ENCODE results near the gene PTBP1.
A peak's percentile ranks its signal among the peaks of the same experiment; 100 is the strongest.

The PTBP1 gene

GRCh38 chr19:797528-798414 is 519 bp downstream of the PTBP1 start:
- DNase-seq (ENCODE audit: low read depth in 3 of 3): peak; percentile 69 to 77 (median 72)

GRCh38 chr19:798415-799075 is 1.3 kb downstream of the PTBP1 start:
- DNase-seq (ENCODE audit: low read depth in 3 of 3): no peak

GRCh38 chr19:799076-799881 is 2.0 kb downstream of the PTBP1 start:
- no peak for DNase-seq (ENCODE audit: low read depth in 3 of 3)

GRCh38 chr19:800360-801029 is 3.2 kb downstream of the PTBP1 start:
- DNase-seq (ENCODE audit: low read depth in 3 of 3): no peak

GRCh38 chr19:801030-801860 is 4.0 kb downstream of the PTBP1 start:
- DNase-seq (ENCODE audit: low read depth in 3 of 3): no peak

- DNase-seq (ENCODE audit: low read depth in 3 of 3): no peak
Measured at GRCh38 chr19:801861-802497, 4.7 kb downstream of the PTBP1 start.

- DNase-seq (ENCODE audit: low read depth in 3 of 3): no peak
Measured at GRCh38 chr19:802498-803098, 5.3 kb downstream of the PTBP1 start.

GRCh38 chr19:803099-803561 is 5.9 kb downstream of the PTBP1 start:
- DNase-seq (ENCODE audit: low read depth in 3 of 3): no peak

- DNase-seq (ENCODE audit: low read depth in 3 of 3): no peak
Measured at GRCh38 chr19:803686-804418, 6.6 kb downstream of the PTBP1 start.

- DNase-seq (ENCODE audit: low read depth in 3 of 3): no peak
Measured at GRCh38 chr19:804419-805165, 7.3 kb downstream of the PTBP1 start.

GRCh38 chr19:805166-805551 is 7.9 kb downstream of the PTBP1 start:
- DNase-seq (ENCODE audit: low read depth in 3 of 3): no peak

- no peak for DNase-seq (ENCODE audit: low read depth in 3 of 3)
Measured at GRCh38 chr19:805600-806550, 8.6 kb downstream of the PTBP1 start.

GRCh38 chr19:806815-807421 is 9.7 kb downstream of the PTBP1 start:
- DNase-seq (ENCODE audit: low read depth in 3 of 3): no peak

- no peak for DNase-seq (ENCODE audit: low read depth in 3 of 3)
Measured at GRCh38 chr19:807627-808422, 10.6 kb downstream of the PTBP1 start.

GRCh38 chr19:808423-808775 is 11.1 kb downstream of the PTBP1 start:
- no peak for DNase-seq (ENCODE audit: low read depth in 3 of 3)

Data from stimulated activated CD4-positive, alpha-beta T cell treated with anti-CD3 and anti-CD28 coated beads, TNF-alpha, amount 100 ng/mL, for 4 hours (primary cell).